22Rv1 (cell line): ENCODE measurements around the gene CXXC1.

Experiments
- H3K27ac ChIP-seq: fragments of 450-650 bp; 2 replicates; pipeline ENCODE4 v1.5.1; 2017
- CTCF ChIP-seq: fragments of 450-650 bp; IDR thresholded peaks from 2 replicates; pipeline ENCODE4 v1.5.1; 2017; ENCODE audit warnings: mild to moderate bottlenecking
- ZFX ChIP-seq: fragments of 450-650 bp; IDR thresholded peaks from 2 replicates; pipeline ENCODE4 v1.6.1; 2017; ENCODE audit warnings: antibody characterized with exemption, borderline replicate concordance

CXXC1 gene

GRCh38 chr18:50293039-50293438 is 5.5 kb upstream of the CXXC1 start:
- TF ChIP-seq CTCF: no peak
- TF ChIP-seq ZFX: no peak
- H3K27ac ChIP-seq: no peak overlapping the region

GRCh38 chr18:50289108-50289443 is 1.6 kb upstream of the CXXC1 start:
- H3K27ac ChIP-seq: no peak overlapping the region
- TF ChIP-seq ZFX (no peak), CTCF (no peak)

GRCh38 chr18:50288348-50289107 is 1.0 kb upstream of the CXXC1 start:
- H3K27ac ChIP-seq: peak overlapping the region; percentile 83

- H3K27ac ChIP-seq: peak overlapping the region; percentile 83
- TF ChIP-seq CTCF: no peak
- no peak for TF ChIP-seq ZFX
Observed at GRCh38 chr18:50287028-50287440, 458 bp downstream of the CXXC1 start.

- H3K27ac ChIP-seq: peak overlapping the region; percentile 83
Observed at GRCh38 chr18:50286391-50287027, 983 bp downstream of the CXXC1 start.

GRCh38 chr18:50285631-50286321 is 1.7 kb downstream of the CXXC1 start:
- no peak overlapping the region for H3K27ac ChIP-seq
- TF ChIP-seq ZFX (no peak), CTCF (no peak)

More at GRCh38 chr18:50286391-50287027, 983 bp downstream of the CXXC1 start:
- TF ChIP-seq CTCF (no peak), ZFX (no peak)

- no peak overlapping the region for H3K27ac ChIP-seq
- no peak for TF ChIP-seq ZFX
- TF ChIP-seq CTCF: no peak
Observed at GRCh38 chr18:50285071-50285470, 2.4 kb downstream of the CXXC1 start.
